Amniotic stem cell (primary cell): ENCODE data around the gene EXOC1.

Experiments used
- DNase-seq: peaks from one replicate; lab custom pipeline; 2025; lab: John Stamatoyannopoulos, UW

EXOC1 gene

DNA sequence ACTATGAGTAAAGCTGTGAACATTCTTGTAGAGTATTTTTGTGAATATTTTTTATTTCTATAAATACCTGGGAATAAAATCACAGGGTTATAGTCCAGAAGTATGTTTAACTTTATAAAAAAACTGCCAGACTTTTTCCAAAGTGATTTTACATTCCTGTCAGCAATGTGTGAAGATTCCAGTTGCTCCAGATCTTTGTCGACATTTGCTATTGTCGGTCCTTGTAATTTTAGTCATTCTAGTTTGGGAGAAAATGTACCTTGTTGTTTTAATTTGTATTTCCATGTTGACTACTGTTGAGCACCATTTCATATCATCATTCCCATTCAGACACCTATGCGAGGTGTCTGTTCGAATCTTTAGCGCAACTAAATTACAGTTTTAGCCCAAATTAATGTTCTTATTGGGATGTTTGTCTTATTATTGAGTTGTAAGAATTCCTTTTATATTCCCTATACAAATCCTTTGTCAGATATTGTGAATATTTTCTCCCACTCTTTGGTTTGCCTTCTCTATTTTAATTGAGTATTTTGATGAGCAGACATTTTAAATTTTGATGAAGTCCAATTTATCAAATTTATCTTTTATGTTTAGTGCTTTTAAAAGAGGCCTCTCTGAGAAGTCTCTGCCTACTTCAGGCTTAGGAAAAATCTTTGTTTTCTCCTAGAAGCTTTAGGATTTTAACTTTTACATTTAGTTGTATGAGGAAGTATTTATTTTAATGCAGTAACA, 97.9 kb downstream of the EXOC1 start:
- no peak for DNase-seq
